ENCODE results near the gene TRIM25.

The TRIM25 gene

DNA sequence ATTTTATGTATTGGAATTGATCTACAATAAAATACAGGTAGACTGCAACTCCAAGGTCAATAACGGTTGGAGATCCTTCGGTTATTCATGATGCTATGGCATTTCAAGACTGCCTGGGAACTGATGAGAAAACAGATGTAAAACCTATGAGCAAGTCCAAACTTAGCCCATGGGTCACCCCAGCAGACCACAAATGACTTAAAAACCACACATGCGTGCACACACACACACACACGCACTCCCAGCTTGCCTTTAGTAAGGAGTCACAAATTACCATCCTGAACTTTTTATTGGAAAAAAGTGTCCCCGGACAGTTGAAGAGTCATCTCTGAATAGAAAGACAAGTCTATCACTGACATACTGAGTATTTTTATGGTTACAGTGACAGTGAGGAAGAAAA is 26.7 kb downstream of the TRIM25 start:
- Histone ChIP-seq H3K9ac (ENCODE audit: low read length) (no peak overlapping the region), H3K27me3 (ENCODE audit: low read length) (no peaks in the 10 kb centered on the region), H3K4me3 (ENCODE audit: insufficient read depth, low read length, poor library complexity, severe bottlenecking) (no peak overlapping the region), H3K36me3 (ENCODE audit: low read length) (0 out of 2 replicates have a peak, but pooled peaks cover 7% of the 10 kb centered on the region), H4K20me1 (ENCODE audit: low read depth, low read length) (no peaks in the 10 kb centered on the region), H3K4me2 (ENCODE audit: low read depth, low read length, poor library complexity, severe bottlenecking) (no peak overlapping the region), H3K9me2 (replicated peaks; ENCODE audit: insufficient read depth, low read length) (no peaks in the 10 kb centered on the region), H3K27ac (ENCODE audit: low read depth, low read length) (no peak overlapping the region), H3F3A (ENCODE audit: insufficient read depth) (no peaks in the 10 kb centered on the region), H3K79me2 (ENCODE audit: insufficient read depth, low read length) (no peaks in the 10 kb centered on the region), H3K9me3 (ENCODE audit: insufficient read depth, low read length) (peaks cover 7% of the 10 kb centered on the region; the same call in 1 of the 2 replicates), H2AFZ (ENCODE audit: low read depth, low read length, severe bottlenecking) (no peak overlapping the region)
- TF ChIP-seq, protein P1, sequence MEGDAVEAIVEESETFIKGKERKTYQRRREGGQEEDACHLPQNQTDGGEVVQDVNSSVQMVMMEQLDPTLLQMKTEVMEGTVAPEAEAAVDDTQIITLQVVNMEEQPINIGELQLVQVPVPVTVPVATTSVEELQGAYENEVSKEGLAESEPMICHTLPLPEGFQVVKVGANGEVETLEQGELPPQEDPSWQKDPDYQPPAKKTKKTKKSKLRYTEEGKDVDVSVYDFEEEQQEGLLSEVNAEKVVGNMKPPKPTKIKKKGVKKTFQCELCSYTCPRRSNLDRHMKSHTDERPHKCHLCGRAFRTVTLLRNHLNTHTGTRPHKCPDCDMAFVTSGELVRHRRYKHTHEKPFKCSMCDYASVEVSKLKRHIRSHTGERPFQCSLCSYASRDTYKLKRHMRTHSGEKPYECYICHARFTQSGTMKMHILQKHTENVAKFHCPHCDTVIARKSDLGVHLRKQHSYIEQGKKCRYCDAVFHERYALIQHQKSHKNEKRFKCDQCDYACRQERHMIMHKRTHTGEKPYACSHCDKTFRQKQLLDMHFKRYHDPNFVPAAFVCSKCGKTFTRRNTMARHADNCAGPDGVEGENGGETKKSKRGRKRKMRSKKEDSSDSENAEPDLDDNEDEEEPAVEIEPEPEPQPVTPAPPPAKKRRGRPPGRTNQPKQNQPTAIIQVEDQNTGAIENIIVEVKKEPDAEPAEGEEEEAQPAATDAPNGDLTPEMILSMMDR (IDR thresholded peaks at IDR 0.05; ENCODE audit: insufficient read depth, low read length, poor library complexity, severe bottlenecking) = no peak
- TF ChIP-seq EZH2phosphoT487 (conservative IDR thresholded peaks at IDR 0.05; ENCODE audit: low read length) = no peak

DNA sequence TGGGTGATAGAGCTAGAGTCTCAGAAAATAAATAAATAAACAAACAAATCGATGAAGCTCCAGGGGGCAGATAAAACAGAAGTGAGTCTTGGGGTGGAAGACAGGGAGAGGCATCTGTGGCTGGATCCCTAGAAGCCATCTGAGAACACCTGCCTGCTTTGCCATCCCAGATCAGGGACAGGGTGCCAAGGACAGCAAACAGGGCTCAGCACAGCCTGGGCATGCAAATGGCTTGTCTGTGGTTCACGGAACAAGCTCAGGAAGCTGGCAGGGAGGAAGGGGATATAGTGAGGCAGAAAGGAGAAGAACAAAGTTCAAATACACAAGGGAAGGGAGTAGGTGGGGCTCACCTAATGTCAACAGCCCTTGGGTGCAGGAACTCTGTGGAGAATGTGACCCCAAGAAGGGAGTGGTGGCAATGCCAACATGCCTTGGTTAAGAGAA is 27.5 kb downstream of the TRIM25 start:
- no peaks in the 10 kb centered on the region for H3F3A ChIP-seq (ENCODE audit: insufficient read depth)
- no peaks in the 10 kb centered on the region for H3K27me3 ChIP-seq (ENCODE audit: low read length)
- no peak for TF ChIP-seq EZH2phosphoT487 (conservative IDR thresholded peaks at IDR 0.05; ENCODE audit: low read length)
- TF ChIP-seq, protein P1 (IDR thresholded peaks at IDR 0.05; ENCODE audit: insufficient read depth, low read length, poor library complexity, severe bottlenecking) = no peak
- H4K20me1 ChIP-seq (ENCODE audit: low read depth, low read length) = no peaks in the 10 kb centered on the region
- H3K79me2 ChIP-seq (ENCODE audit: insufficient read depth, low read length) = no peaks in the 10 kb centered on the region
- no peaks in the 10 kb centered on the region for H3K9me2 ChIP-seq (replicated peaks; ENCODE audit: insufficient read depth, low read length)
- H3K9me3 ChIP-seq (ENCODE audit: insufficient read depth, low read length) = peaks cover 7% of the 10 kb centered on the region; the same call in 1 of the 2 replicates
- 0 out of 2 replicates have a peak, but pooled peaks cover 7% of the 10 kb centered on the region for H3K36me3 ChIP-seq (ENCODE audit: low read length)
- no peak overlapping the region for H3K4me3 ChIP-seq (ENCODE audit: insufficient read depth, low read length, poor library complexity, severe bottlenecking)
- no peak overlapping the region for H3K4me2 ChIP-seq (ENCODE audit: low read depth, low read length, poor library complexity, severe bottlenecking)
- no peak overlapping the region for H3K27ac ChIP-seq (ENCODE audit: low read depth, low read length)
- H2AFZ ChIP-seq (ENCODE audit: low read depth, low read length, severe bottlenecking) = no peak overlapping the region
- no peak overlapping the region for H3K9ac ChIP-seq (ENCODE audit: low read length)

DNA sequence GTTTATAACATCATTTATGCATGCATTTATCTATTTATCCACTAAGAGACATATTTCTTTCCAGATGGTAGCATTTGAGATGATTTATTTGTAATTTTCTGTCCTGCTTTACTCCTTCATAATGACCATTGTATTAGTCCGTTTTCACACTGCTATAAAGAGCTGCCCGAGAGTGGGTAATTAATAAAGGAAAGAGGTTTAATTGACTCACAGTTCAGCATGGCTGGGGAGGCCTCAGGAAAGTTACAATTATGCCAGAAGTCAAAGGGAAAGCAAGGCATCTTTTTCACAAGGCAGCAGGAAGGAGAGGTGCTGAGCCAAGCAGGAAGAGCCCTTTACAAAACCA is 28.6 kb downstream of the TRIM25 start:
- Histone ChIP-seq H3K9me3 (ENCODE audit: insufficient read depth, low read length) (peaks cover 7% of the 10 kb centered on the region; the same call in 1 of the 2 replicates), H3K9ac (ENCODE audit: low read length) (no peak overlapping the region), H3K27ac (ENCODE audit: low read depth, low read length) (no peak overlapping the region), H3K36me3 (ENCODE audit: low read length) (0 out of 2 replicates have a peak, but pooled peaks cover 4% of the 10 kb centered on the region), H3K4me3 (ENCODE audit: insufficient read depth, low read length, poor library complexity, severe bottlenecking) (no peak overlapping the region), H4K20me1 (ENCODE audit: low read depth, low read length) (no peaks in the 10 kb centered on the region), H3K79me2 (ENCODE audit: insufficient read depth, low read length) (no peaks in the 10 kb centered on the region), H3K27me3 (ENCODE audit: low read length) (no peaks in the 10 kb centered on the region), H3F3A (ENCODE audit: insufficient read depth) (no peaks in the 10 kb centered on the region), H2AFZ (ENCODE audit: low read depth, low read length, severe bottlenecking) (no peak overlapping the region), H3K9me2 (replicated peaks; ENCODE audit: insufficient read depth, low read length) (no peaks in the 10 kb centered on the region), H3K4me2 (ENCODE audit: low read depth, low read length, poor library complexity, severe bottlenecking) (no peak overlapping the region)
- no peak for TF ChIP-seq EZH2phosphoT487 (conservative IDR thresholded peaks at IDR 0.05; ENCODE audit: low read length)
- TF ChIP-seq, protein P1 (IDR thresholded peaks at IDR 0.05; ENCODE audit: insufficient read depth, low read length, poor library complexity, severe bottlenecking) = no peak
